ENCODE data around the gene RELT.

RELT gene

DNA sequence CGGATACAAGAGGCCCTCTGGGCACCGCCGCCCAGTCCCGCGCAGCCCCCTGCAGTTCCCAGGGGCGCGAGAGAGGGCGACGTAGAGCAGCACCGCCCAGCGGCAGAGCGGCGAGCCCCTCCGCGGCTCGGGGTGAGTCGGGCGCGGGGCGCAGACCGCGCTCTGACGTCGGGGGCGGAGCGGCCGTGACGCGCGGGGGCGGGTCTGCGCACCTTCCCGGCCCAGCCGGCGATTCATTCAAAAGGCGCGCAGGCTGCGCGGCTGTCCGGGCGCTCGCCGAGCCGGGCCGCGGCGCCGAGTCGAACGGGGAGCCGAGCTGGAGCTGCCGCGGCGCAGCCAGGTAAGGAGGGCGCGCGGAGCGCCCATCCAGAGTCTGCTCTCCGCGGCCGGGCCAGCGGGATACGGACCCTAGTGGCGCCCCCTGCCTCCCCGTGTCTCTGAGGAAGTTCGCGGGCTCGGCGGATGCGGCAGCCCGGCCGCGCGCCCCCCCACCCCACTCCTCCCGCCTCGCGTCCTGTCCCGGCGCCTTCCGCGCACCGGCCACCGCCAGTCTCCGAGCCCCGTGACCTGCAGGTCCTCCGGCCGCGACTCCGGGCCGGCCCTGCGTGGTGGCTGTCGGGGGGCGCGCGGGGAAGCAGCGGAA is at the start of gene RELT:
TSS of gene RELT (plus strand) at position 240 of the 643 bp plus-strand sequence. CDS start 12,738 bp downstream, outside the sequence.
- DNase-seq = peak; percentile 93

DNA sequence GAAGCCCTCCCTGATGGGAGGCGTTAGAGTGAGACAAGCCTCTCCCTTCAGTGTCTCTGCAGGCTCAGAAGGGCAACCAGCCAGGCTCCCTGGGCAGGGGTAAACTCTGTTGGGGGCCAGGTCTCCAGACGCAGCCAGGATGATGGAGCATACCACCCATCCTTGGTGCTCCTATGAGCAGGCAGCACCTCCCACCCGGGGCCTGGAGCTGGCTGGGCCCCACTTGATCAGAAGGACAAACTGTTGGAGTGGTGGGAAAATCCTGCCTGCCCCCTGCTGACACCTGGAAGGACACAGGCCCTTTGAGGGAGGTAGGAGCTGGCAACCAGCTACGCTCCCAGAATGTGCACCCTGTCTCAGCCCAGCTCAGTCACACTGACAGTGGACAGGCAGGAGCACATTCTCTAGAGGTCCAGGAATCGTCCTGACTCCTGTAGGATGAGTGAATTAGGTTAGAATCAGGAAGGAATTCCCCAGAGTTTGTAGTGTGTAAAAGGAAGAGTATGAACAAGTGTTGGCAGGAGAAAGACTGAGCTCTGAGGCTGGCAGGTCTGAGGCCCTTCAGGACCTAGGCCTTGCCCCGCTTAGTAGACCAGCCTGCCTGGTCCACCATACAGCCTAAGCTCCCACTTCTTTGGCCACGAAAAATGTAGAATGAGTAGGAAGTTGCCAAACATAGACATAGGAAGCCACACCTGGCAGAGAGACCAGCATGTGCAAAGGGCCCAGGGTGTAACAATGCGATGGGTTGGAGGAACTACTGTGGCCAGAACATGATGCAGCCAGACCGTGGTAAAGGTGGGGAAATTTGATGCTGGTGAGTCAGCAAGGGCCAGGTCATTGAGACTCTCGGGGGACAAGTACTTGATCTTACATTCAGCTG is 49.0 kb upstream of the RELT start:
- DNase-seq = no peak

DNA sequence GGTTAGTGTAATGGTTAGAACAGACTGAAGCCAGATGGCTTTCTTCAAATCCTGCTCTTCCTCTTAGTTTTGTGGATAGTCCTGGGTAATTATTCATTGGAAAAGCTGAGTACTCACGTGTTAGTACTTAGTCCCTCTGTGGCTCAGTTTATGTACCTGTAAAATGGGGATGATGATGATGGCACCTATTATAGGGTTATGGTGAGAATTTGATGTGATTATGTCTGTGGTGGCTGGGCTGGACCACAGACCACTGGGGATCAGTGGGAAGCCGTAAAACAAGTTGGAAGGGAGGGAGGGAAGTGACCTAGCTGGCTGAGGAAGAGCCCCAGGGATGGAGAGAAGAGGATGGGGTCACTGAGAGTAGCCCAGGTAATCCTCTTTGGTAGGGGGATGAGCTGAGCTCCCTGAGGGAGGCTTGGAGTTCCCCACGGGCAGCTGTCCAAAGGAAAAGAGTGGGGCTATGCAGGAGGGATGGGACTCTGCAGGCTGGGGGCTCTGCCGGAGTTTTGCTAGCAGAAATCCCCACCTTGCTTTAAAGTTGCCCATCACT is 48.3 kb upstream of the RELT start:
- no peak for DNase-seq

- peak; percentile 26 for DNase-seq
Measured at GRCh38 chr11:73330569-73331093, 45.6 kb upstream of the RELT start.

DNA sequence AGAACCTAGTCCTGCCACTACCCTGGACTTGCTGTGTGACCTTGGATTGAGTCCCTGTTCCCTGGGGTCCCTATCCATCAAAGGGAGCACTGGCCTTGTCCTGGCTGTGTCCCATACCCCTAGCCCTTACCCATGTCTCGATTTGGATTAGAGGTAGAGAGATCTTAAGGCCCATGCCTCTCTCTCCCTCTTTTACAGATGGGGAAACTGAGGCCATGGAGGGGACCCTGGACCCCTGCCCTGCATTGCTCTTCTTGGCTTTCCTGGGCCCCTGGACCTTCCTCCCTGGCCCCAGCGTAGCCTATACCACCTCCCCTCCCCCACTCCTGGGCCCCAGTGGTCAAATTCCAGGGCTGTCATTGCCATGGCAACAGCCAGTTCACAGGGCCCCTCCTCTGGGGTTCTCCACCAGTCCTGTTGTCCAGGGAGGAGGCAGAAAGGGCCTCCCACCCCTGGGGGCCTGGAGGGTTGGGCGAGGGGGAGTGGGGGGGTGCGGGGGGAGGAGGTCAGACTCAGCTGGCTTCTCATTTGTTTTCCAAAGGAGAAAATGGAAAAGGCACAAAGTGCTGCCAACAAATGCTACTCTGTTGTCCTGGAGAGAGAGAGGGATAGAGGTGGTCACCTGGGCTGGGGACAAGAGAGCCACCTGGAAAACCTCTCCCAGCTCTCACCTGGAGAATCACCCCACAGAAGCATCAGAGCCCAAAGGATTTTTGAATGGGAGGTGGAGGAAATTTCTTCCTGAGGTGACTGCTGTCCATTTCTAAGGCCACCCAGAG is 44.9 kb upstream of the RELT start:
- no peak for DNase-seq

DNA sequence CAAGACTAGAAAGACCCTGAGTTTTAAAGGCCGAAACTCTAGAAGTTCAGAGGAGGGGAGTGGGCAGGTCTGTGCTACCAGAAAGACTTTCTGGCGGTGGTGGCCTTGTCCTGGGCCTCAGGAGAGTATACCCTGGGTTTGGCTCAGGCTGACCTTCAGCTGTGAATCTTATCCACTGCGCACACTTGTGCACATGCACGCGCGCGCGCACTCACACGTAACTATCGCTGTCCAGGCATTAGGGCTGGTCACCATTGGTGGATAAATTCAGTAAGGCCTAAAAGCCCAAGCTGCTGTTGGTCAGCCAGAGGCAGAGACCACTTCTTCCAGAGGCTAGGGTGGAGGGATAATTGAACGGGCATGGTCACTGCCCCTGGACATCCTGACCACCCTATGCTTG is 43.0 kb upstream of the RELT start:
- no peak for DNase-seq

DNA sequence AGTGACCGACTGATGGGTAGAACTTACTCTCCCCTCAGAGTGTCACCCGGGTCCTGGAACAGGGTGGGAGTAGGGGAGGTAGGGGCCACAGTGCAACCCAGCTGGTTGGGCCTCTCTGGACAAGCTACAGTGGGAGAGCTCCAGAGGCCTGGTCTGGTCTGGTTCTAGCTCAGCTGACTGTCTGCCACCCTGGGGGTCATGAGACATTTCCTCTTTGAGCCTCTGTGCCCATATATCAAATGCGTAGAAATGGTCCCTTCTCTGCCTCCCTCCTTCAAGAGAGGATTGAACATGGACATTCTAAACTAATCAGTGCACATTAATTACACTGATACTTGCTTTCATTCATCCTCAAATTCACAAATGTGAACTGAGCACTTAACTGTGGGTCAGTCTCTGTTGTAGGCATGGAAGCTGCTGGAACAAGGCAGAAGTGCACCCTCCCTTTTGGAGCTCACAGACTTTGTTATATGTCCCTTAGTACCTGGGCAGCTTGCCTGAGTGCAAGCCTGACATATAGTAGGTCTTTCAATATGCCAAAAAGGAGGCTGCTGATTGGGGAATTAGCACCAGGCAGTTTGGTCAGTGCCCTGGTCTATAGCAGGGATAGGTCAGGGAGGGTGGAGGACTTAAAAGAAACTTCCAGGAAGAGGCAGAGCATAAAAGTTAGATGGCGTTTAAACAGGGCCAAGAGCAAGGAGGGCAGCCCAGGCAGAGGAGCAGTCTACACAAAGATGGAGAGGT is 42.4 kb upstream of the RELT start:
- no peak for DNase-seq

DNA sequence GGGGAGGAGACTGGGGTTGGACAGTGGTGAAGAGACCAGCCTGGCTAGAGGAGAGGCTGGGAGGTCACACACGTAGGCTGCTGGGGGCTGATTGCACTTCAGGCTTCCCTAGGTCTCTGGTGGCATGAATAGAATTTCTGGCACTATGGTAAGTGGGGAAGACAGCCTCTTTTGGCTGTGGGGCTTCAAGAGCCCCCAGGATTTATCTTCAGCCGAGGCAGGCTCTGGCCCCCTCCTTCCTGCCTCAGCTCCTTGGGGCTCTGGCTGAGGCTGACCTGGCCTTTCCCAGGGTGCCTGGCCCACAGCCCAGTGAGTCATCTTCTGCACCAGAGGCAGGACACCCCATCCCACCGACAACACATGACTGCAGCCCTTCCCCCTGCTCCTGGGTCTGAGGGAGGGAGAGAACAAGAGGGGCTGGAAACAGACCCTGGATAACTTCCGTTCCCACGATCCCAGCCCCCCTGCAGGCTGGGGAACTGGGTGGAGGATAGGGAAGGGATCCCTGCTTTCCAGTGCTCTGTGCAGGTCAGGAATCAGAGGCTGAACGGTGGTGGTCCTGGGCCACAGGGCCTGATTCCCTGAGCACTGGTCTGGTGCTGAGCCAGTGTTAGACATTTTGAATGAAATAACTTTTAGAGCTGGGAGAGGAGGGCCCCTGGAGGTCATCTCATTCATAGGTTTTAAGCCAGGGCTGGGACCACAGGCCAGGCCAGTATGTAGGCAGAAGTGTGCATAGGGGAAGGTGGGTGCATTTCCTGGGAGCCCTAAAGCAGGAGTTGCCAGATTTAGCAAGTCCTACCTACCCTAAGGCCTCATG is 41.6 kb upstream of the RELT start:
- DNase-seq = peak; percentile 16

DNA sequence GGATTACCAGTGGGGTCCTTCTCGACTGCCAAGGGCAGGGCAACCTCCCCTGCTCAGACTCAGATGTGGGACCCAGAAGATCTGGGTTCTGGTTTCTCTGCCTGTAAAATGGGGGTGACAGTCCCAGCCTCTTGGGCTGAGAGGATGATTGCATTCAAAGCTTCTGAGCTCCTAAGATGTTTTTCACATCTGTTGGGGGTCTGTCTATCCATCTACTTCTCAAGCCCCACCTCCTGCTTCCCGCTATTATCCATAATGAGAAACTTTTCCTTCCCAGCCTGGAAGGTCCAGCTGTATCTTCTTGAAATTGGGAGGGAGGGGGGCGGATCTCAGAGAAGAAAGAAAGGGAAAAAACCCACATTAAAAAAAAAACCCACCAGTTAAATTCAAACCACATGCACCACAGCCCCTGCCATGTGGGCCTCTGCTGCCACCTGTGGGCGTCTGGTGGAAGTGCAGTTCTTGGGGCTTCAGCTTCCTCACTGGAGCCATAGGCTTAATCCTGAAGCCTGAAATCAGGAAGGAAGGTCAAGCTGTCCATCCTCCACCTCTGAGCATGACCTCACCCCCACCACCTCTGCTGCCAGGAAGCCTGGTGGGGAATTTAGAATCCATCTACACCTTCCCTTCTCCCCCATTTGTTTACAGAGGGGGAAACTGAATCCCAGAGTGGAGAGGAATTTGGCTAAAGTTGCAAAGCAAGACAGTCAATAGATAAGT is 40.8 kb upstream of the RELT start:
- DNase-seq = peak; percentile 71

GRCh38 chr11:73337846-73338245 is 38.4 kb upstream of the RELT start:
- no peak for DNase-seq

DNA sequence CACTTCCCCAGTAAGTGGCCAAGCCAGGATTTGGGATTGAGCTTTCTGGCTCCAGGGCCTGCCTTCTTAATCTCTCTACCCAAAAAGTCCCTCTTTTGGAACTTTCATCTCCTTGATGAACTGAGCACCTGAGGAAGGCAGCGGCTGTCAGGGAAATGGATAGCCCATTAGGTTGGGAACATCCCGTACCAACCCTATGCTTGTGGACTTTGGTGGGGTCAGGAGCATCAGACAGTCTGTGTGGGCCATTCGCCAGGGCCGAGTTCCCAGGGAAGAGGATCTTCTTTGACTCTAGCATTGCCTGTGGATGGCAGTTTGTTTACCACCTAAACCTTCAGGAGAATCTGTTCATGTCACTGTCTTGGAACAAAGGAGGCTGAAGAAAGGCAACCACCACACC is 37.9 kb upstream of the RELT start:
- no peak for DNase-seq

DNA sequence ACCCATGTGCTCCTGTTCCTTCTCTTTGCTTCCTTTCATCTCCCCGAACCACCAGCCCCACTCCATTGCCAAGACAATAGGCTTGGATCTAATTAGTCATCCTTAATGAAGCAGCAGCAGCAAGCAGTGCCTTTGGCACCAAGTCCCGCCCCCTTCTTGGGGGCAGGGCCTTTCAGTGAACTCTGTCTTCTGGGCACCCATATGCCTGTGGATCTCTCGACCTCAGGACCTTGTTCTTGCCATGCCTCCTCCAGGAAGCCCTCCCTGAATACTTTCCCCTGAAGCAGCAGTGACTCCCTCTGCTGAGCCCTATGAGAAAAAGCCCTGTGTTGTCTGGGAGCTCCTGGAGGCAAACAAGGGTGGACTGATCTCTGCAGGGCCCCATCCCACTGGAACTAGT is 36.0 kb upstream of the RELT start:
- no peak for DNase-seq

- no peak for DNase-seq
Measured at GRCh38 chr11:73342633-73343032, 33.6 kb upstream of the RELT start.

DNA sequence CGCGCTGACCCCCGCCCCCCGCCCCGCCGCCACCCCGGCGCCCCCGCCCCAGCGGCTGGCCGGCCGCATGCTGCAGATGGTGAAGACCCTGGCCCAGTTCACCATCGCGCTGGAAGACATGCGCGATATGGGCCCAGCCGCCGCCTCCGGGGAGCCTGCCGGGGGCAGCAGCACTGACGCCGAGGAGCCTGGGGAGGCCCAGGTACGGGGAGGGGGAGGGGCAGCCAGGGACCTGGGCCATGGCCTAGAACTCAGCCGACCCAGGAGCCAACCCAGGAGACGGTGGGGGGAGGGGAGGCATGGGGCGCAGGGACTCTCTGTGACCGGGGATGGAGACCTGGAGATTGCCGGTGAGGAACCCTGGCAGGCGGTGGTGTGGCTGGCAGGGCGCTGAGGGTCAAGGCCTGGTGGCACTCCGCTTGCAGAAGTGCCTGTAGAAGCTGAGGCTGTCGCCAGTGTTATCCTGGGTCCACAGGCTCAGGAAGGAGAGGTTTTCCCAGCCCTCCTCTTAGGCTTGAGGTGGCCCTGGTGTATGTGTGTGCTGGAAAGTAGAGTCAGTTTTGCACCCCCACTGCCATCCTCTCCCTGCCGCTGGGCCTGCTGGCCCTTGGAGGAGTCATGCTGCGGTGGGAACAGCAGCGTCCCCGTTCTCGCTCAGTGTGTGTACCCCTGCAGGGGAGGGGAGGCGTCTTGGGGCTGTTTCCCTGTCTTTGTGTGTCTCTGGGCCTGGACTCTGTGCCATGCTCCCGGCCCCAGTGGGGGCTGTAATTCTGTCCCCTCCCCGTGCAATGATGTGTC is 32.9 kb upstream of the RELT start:
- DNase-seq = no peak

- DNase-seq = no peak
Measured at GRCh38 chr11:73344191-73344607, 32.0 kb upstream of the RELT start.

DNA sequence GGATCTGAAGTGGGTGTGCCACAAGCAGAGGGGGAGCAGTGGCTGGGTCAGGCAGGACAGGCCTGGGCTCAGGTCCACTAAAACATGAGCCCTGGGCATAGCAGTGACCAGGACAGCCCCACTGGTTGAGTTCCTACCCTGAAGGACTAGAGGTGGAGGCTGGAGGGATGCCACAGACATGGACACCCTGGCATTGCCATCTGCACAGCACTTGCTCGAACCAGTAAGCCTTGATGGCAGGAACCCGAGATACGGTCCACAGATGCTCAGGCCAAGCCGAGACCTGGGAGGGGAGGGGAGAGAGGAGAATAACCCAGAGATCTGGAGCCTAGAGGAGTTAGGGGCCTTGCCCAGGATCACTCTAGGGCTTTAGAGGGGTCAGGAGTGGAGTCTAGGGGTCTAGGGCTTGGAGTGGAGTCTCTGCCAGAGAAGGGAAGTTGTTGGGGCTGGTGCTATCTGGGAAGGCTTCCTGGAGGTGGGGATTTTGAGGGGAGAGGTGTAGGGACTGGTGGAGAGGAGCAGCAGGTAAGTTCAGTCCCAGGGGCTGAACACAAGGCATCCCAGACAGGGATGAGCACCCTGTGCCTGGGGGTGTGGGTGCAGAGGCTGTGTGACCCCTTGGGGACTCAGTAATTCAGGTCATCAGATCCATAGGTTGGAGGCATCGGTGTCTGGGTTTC is 30.6 kb upstream of the RELT start:
- no peak for DNase-seq

- DNase-seq = no peak
Measured at GRCh38 chr11:73346186-73346935, 29.8 kb upstream of the RELT start.

GRCh38 chr11:73347067-73347466 is 29.1 kb upstream of the RELT start:
- DNase-seq = no peak
